SU-DHL-6 (cell line): ENCODE measurements around the gene RAB1B.
"Not testable (repeated sequence)": the region's sequence is repeated elsewhere in the genome, so short reads cannot be mapped to it uniquely, and the experiment has no call there.

ENCODE experiments used
- H2AFZ ChIP-seq: fragments of 200-600 bp; sonication (generic); 2 replicates; pipeline ENCODE4 v1.6.1; 2014; ENCODE audit warnings: low read depth, mild to moderate bottlenecking, moderate library complexity, mixed read lengths, antibody characterized with exemption, low read length; ENCODE audit not compliant: severe bottlenecking
- H3F3A ChIP-seq: fragments of 200-600 bp; shearing (Covaris generic); 2 replicates; pipeline ENCODE4 v1.6.0; 2016; ENCODE audit warnings: antibody characterized with exemption, mild to moderate bottlenecking; ENCODE audit not compliant: insufficient read depth
- H3K27ac ChIP-seq: fragments of 200-600 bp; sonication (generic); 2 replicates; pipeline ENCODE4 v1.5.1; 2016; ENCODE audit warnings: low read depth, mild to moderate bottlenecking, low read length, moderate library complexity, mixed read lengths
- H3K27me3 ChIP-seq: fragments of 200-600 bp; sonication (generic), shearing (Covaris generic); 2 replicates; pipeline ENCODE4 v1.6.0; 2014; ENCODE audit warnings: mild to moderate bottlenecking, low read length
- H3K36me3 ChIP-seq: fragments of 200-600 bp; sonication (generic); 2 replicates; pipeline ENCODE4 v1.6.1; 2014; ENCODE audit warnings: mild to moderate bottlenecking, low read length, mixed read lengths
- H3K4me2 ChIP-seq: fragments of 300-600, 200-600 bp; shearing (Covaris generic), sonication (generic); 2 replicates; pipeline ENCODE4 v1.6.0; 2014; ENCODE audit warnings: low read length, low read depth, mild to moderate bottlenecking; ENCODE audit not compliant: poor library complexity, severe bottlenecking
- H3K4me3 ChIP-seq: fragments of 200-600 bp; sonication (generic); 2 replicates; pipeline ENCODE4 v1.5.1; 2014; ENCODE audit warnings: antibody characterized with exemption, low read length, mild to moderate bottlenecking, mixed read lengths; ENCODE audit not compliant: insufficient read depth, poor library complexity, severe bottlenecking
- H3K79me2 ChIP-seq: fragments of 200-600 bp; sonication (generic); 2 replicates; pipeline ENCODE4 v1.6.1; 2014; ENCODE audit warnings: mild to moderate bottlenecking, low read length, moderate library complexity; ENCODE audit not compliant: insufficient read depth
- H3K9ac ChIP-seq: fragments of 200-600 bp; sonication (generic); 2 replicates; pipeline ENCODE4 v1.7.0; 2014; ENCODE audit warnings: mild to moderate bottlenecking, low read length
- H3K9me2 ChIP-seq: fragments of 200-600 bp; sonication (generic); replicated peaks from 2 replicates; pipeline ENCODE4 v1.6.1; 2014; ENCODE audit warnings: low read length; ENCODE audit not compliant: insufficient read depth
- H3K9me3 ChIP-seq: fragments of 200-600 bp; sonication (generic); 2 replicates; pipeline ENCODE4 v1.6.1; 2014; ENCODE audit warnings: low read length, mixed read lengths; ENCODE audit not compliant: insufficient read depth
- H4K20me1 ChIP-seq: fragments of 200-600 bp; sonication (generic); 2 replicates; pipeline ENCODE4 v1.6.1; 2014; ENCODE audit warnings: low read depth, mild to moderate bottlenecking, antibody characterized with exemption, low read length, moderate library complexity, mixed read lengths
- EZH2phosphoT487 ChIP-seq: fragments of 200-600 bp; sonication (generic), shearing (Covaris generic); conservative IDR thresholded peaks from 2 replicates; pipeline ENCODE4 v1.6.1; 2018; ENCODE audit warnings: mild to moderate bottlenecking, antibody characterized with exemption, low read length, moderate library complexity, mixed read lengths
- TF ChIP-seq, protein P1 (sequence below): fragments of 200-600 bp; sonication (generic); IDR thresholded peaks from one replicate; pipeline ENCODE4 v1.5.1; 2017; ENCODE audit warnings: antibody characterized with exemption, mild to moderate bottlenecking, low read length, moderate library complexity; ENCODE audit not compliant: insufficient read depth, poor library complexity, severe bottlenecking

Gene RAB1B

DNA sequence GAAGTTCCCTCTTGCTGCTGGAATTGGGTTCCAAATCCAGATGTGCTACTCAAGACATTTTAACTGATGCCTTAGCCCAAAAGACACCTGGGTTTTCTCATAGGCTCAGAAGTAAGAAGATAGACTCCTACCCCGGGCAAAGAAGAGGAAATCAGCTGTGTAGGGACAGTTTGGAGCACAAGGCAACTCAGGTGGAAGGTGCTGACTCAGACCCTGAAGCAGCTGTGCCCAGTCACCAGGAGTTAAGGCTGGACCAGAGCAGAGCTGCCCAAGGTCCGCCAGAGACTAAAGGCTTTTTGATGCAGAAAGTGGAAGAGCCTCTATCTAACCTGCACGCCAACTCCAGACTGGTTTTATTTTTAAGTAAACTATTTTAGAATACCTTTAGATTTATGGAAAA is 20.6 kb upstream of the RAB1B start:
- Histone ChIP-seq H3K9ac (no peak overlapping the region), H3F3A (no peaks in the 10 kb centered on the region), H3K4me3 (no peak overlapping the region), H3K4me2 (no peak overlapping the region), H3K36me3 (no peaks in the 10 kb centered on the region), H3K9me3 (no peaks in the 10 kb centered on the region), H3K27ac (no peak overlapping the region), H3K9me2 (no peaks in the 10 kb centered on the region), H3K27me3 (no peaks in the 10 kb centered on the region), H2AFZ (no peak overlapping the region), H3K79me2 (no peaks in the 10 kb centered on the region), H4K20me1 (no peaks in the 10 kb centered on the region)
- TF ChIP-seq, protein P1, sequence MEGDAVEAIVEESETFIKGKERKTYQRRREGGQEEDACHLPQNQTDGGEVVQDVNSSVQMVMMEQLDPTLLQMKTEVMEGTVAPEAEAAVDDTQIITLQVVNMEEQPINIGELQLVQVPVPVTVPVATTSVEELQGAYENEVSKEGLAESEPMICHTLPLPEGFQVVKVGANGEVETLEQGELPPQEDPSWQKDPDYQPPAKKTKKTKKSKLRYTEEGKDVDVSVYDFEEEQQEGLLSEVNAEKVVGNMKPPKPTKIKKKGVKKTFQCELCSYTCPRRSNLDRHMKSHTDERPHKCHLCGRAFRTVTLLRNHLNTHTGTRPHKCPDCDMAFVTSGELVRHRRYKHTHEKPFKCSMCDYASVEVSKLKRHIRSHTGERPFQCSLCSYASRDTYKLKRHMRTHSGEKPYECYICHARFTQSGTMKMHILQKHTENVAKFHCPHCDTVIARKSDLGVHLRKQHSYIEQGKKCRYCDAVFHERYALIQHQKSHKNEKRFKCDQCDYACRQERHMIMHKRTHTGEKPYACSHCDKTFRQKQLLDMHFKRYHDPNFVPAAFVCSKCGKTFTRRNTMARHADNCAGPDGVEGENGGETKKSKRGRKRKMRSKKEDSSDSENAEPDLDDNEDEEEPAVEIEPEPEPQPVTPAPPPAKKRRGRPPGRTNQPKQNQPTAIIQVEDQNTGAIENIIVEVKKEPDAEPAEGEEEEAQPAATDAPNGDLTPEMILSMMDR, result no peak
- no peak for TF ChIP-seq EZH2phosphoT487

DNA sequence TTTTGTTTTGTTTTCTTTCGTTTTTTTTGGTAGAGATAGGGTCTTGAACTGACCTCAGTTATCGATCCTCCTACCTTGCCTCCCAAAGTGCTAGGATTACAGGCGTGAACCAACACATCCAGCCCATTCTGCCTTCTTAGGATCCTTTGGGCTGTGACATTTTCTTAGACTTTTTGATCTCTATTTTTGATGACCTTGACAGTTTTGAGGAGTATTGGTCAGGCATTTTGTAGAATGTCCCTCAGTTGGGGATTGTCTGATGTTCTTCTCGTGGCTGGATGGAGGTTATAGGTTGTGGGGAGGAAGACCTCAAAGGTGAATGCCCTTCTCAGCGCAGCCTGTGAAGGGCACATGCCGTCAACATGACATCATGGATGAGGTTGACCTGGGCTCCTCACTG is 19.5 kb upstream of the RAB1B start:
- Histone ChIP-seq H3K9me3 (no peaks in the 10 kb centered on the region), H3K9me2 (no peaks in the 10 kb centered on the region), H3K4me3 (no peak overlapping the region), H4K20me1 (no peaks in the 10 kb centered on the region), H3K9ac (no peak overlapping the region), H3K27me3 (no peaks in the 10 kb centered on the region), H3K4me2 (no peak overlapping the region), H2AFZ (no peak overlapping the region), H3F3A (no peaks in the 10 kb centered on the region), H3K27ac (no peak overlapping the region), H3K36me3 (no peaks in the 10 kb centered on the region), H3K79me2 (no peaks in the 10 kb centered on the region)
- TF ChIP-seq, protein P1, result no peak
- no peak for TF ChIP-seq EZH2phosphoT487

DNA sequence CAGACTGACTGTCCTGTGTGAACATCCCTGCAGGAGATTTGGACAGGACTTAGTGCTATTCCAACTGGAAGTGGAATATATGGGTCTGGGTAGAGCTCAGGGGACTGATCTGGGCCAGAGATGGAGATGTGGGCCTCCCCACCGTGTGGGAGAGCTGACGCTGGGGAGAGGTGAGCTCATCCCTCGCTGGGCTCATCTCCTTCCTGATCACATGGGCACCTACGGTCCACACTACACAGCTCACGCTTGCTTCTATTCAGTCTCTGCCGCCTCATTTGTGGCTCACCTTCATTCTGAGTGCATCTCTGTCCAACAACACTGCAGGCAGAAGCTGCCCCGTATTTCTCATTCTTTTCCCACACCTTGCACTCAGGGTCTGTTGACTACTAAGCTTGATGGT is 16.6 kb upstream of the RAB1B start:
- Histone ChIP-seq H3K4me3 (no peak overlapping the region), H2AFZ (no peak overlapping the region), H3F3A (no peaks in the 10 kb centered on the region), H3K79me2 (no peaks in the 10 kb centered on the region), H3K36me3 (no peaks in the 10 kb centered on the region), H3K9me2 (no peaks in the 10 kb centered on the region), H3K9ac (no peak overlapping the region), H3K4me2 (no peak overlapping the region), H4K20me1 (no peaks in the 10 kb centered on the region), H3K27me3 (no peaks in the 10 kb centered on the region), H3K27ac (no peak overlapping the region), H3K9me3 (no peaks in the 10 kb centered on the region)
- TF ChIP-seq, protein P1, result no peak
- no peak for TF ChIP-seq EZH2phosphoT487

DNA sequence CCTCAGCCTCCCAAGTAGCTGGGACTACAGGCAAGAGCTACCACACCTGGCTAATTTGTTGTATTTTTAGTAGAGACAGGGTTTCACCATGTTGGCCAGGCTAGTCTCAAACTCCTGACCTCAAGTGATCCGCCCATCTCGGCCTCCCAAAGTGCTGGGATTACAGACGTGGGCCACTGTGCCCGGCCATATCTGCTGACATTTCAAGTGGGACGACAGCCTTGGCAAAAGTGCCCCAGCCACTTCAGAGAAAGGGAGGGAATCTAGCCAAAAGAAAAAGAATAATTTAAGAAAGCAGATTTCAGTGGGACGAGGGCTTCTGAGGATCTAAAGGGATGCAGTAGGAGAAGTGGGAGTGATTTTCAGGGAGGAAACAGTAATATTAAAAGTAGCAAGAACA is 15.4 kb upstream of the RAB1B start:
- not testable (repeated sequence) for H3K79me2 ChIP-seq, H3K4me3 ChIP-seq, H3K9me2 ChIP-seq, H3F3A ChIP-seq, H3K36me3 ChIP-seq, H4K20me1 ChIP-seq, H3K4me2 ChIP-seq, H3K27me3 ChIP-seq, H2AFZ ChIP-seq, H3K9ac ChIP-seq, H3K27ac ChIP-seq, H3K9me3 ChIP-seq
